Effector CD4-positive, alpha-beta T cell (primary cell): Measurements from ENCODE around the gene STARD13.

ENCODE experiments used
- DNase-seq: peaks from one replicate; pipeline ENCODE4 v3.0.0-alpha.2; 2020

Gene STARD13

GRCh38 chr13:33134213-33134612 lies 151.3 kb downstream of the STARD13 start:
- DNase-seq, result no peak

- DNase-seq, result no peak
These were observed 152.7 kb downstream of the STARD13 start for GRCh38 chr13:33132644-33133440.

- no peak for DNase-seq
These were observed 155.7 kb downstream of the STARD13 start for GRCh38 chr13:33129886-33130285.

GRCh38 chr13:33129094-33129832 lies 156.3 kb downstream of the STARD13 start:
- DNase-seq, result no peak

GRCh38 chr13:33128134-33128533 lies 157.4 kb downstream of the STARD13 start:
- DNase-seq, result no peak

- DNase-seq, result no peak
These were observed 158.5 kb downstream of the STARD13 start for GRCh38 chr13:33127009-33127551.

- DNase-seq, result no peak
These were observed 159.6 kb downstream of the STARD13 start for GRCh38 chr13:33125821-33126570.

- DNase-seq, result no peak
These were observed 162.3 kb downstream of the STARD13 start for GRCh38 chr13:33123066-33123859.

- DNase-seq, result no peak
These were observed 165.6 kb downstream of the STARD13 start for GRCh38 chr13:33119856-33120543.

GRCh38 chr13:33119022-33119781 lies 166.4 kb downstream of the STARD13 start:
- no peak for DNase-seq

- no peak for DNase-seq
These were observed 169.1 kb downstream of the STARD13 start for GRCh38 chr13:33116321-33117010.

- DNase-seq, result no peak
These were observed 170.3 kb downstream of the STARD13 start for GRCh38 chr13:33115274-33115673.

GRCh38 chr13:33114146-33114545 lies 171.4 kb downstream of the STARD13 start:
- DNase-seq, result no peak

- DNase-seq, result no peak
These were observed 172.8 kb downstream of the STARD13 start for GRCh38 chr13:33112766-33113165.

GRCh38 chr13:33111414-33112110 lies 174.0 kb downstream of the STARD13 start:
- DNase-seq, result no peak

- DNase-seq, result no peak
These were observed 174.7 kb downstream of the STARD13 start for GRCh38 chr13:33110713-33111413.

GRCh38 chr13:33110386-33110712 lies 175.2 kb downstream of the STARD13 start:
- no peak for DNase-seq

- no peak for DNase-seq
These were observed 175.8 kb downstream of the STARD13 start for GRCh38 chr13:33109801-33110200.

- DNase-seq, result no peak
These were observed 176.3 kb downstream of the STARD13 start for GRCh38 chr13:33109271-33109697.
